ENCODE measurements around the gene TCF12.

DNA sequence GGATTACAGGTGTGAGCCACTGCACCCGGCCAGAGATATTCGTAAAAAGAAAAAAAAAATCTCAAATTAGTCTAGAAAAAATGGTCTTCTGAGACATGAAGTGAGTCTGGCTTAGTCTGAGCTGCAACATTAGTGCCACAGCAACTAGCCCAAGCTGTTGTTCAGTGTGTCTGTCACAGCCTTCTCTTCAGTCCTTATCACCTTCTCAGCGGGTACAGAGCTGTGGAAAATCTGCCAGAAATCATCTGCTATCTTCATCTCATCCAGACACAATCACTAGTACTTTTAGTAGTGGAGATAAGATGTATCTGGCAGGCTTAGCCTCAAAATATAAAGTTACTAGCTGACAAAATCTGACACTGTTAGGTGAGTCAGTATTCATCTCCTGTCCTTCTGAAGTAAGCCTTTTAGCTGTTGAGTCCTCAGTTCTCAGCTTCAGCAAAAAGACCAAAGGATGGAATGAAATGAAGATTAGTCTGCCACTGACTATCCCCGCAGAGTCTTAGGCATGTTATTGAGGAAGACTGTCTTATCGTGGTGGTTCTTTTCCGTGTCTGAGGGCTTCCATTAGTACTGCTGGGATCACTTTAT, 337.4 kb downstream of the TCF12 start:
- TF ChIP-seq, protein P1, sequence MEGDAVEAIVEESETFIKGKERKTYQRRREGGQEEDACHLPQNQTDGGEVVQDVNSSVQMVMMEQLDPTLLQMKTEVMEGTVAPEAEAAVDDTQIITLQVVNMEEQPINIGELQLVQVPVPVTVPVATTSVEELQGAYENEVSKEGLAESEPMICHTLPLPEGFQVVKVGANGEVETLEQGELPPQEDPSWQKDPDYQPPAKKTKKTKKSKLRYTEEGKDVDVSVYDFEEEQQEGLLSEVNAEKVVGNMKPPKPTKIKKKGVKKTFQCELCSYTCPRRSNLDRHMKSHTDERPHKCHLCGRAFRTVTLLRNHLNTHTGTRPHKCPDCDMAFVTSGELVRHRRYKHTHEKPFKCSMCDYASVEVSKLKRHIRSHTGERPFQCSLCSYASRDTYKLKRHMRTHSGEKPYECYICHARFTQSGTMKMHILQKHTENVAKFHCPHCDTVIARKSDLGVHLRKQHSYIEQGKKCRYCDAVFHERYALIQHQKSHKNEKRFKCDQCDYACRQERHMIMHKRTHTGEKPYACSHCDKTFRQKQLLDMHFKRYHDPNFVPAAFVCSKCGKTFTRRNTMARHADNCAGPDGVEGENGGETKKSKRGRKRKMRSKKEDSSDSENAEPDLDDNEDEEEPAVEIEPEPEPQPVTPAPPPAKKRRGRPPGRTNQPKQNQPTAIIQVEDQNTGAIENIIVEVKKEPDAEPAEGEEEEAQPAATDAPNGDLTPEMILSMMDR (IDR thresholded peaks at IDR 0.05): no peak
- TF ChIP-seq POLR2A (IDR thresholded peaks at IDR 0.05): no peak
